Measurements from ENCODE around the gene TENM3.

DNA sequence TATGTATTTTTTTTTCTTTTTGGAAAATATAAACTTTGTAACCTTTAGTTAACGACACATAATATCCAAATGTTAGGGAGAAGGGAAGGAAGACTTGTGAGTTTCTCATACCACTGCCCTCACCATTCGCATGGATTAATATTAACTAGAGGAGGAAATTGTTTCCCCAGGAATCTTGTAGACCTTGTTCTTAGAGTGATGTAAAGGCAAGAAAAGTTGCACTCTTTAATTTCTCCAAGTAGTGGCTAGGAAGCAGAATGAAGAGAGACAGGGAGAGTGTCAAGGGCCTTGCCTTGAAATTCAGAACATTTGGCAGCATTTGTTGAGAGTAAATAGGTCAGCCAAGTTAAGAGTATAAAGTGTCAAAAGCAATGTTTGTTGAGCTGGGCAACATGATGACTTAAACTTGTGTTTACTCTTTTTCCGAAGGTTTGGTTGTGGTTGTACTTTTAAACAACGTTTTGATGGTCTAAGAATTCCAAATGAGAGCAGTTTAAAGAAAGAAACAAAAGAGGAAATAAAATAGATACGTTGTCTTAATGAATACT, 105.7 kb downstream of the TENM3 start:
- TF ChIP-seq, protein P1, sequence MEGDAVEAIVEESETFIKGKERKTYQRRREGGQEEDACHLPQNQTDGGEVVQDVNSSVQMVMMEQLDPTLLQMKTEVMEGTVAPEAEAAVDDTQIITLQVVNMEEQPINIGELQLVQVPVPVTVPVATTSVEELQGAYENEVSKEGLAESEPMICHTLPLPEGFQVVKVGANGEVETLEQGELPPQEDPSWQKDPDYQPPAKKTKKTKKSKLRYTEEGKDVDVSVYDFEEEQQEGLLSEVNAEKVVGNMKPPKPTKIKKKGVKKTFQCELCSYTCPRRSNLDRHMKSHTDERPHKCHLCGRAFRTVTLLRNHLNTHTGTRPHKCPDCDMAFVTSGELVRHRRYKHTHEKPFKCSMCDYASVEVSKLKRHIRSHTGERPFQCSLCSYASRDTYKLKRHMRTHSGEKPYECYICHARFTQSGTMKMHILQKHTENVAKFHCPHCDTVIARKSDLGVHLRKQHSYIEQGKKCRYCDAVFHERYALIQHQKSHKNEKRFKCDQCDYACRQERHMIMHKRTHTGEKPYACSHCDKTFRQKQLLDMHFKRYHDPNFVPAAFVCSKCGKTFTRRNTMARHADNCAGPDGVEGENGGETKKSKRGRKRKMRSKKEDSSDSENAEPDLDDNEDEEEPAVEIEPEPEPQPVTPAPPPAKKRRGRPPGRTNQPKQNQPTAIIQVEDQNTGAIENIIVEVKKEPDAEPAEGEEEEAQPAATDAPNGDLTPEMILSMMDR (IDR thresholded peaks at IDR 0.05): no peak
- TF ChIP-seq POLR2AphosphoS5 (IDR thresholded peaks at IDR 0.05; ENCODE audit: insufficient read depth in 1 of 2, low read depth in 1 of 2): no peak

Measured in vagina (tissue), 2 donors.